ENCODE data around the gene SYCP2.

DNA sequence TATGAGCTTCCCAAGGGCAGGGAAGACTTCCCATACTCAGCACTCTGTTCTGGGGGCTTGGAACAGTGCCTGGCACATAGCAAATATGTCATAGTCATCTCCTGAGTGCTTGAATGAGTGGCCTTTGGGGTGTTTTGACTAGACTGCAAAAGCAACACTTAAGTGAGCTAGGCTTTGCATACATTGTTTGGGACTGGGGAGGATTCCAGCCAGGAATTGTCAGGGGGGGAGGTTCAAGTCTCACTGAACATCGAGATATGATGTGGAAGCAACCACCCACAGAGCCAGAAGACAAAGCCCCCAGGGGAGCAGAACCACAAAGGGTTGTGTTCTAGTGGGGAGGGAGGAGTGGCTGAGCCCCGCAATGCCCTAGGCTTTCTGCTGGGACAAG is 98.4 kb downstream of the SYCP2 start:
- TF ChIP-seq, protein P1, sequence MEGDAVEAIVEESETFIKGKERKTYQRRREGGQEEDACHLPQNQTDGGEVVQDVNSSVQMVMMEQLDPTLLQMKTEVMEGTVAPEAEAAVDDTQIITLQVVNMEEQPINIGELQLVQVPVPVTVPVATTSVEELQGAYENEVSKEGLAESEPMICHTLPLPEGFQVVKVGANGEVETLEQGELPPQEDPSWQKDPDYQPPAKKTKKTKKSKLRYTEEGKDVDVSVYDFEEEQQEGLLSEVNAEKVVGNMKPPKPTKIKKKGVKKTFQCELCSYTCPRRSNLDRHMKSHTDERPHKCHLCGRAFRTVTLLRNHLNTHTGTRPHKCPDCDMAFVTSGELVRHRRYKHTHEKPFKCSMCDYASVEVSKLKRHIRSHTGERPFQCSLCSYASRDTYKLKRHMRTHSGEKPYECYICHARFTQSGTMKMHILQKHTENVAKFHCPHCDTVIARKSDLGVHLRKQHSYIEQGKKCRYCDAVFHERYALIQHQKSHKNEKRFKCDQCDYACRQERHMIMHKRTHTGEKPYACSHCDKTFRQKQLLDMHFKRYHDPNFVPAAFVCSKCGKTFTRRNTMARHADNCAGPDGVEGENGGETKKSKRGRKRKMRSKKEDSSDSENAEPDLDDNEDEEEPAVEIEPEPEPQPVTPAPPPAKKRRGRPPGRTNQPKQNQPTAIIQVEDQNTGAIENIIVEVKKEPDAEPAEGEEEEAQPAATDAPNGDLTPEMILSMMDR (IDR thresholded peaks at IDR 0.05; ENCODE audit: low read depth, low read length): no peak
- no peak for TF ChIP-seq EZH2phosphoT487 (IDR thresholded peaks at IDR 0.05; ENCODE audit: low read depth)
